GM23338 (cell line): ENCODE results near the gene APBB3. TPM values are rescaled to one million over a fixed set of nuclear protein-coding genes. Genes with fewer than 3 reads are reported as not detected.

Experiments used
- ATAC-seq: fragments of 200-7000 bp; cut with Tn5 transposase; 3 replicates; pipeline ENCODE4 v1.9.1; 2020
- DNase-seq: peaks from one replicate; pipeline ENCODE4 v3.0.0-alpha.2; 2015; ENCODE audit warnings: low spot score
- H2AFZ ChIP-seq: fragments of 200-600 bp; sonication (generic); 2 replicates; pipeline ENCODE4 v1.8.0; 2016; ENCODE audit warnings: antibody characterized with exemption, mild to moderate bottlenecking, moderate library complexity
- H3F3A ChIP-seq: fragments of 200-600 bp; sonication (generic); replicated peaks from 2 replicates; pipeline ENCODE4 v1.8.0; 2017; ENCODE audit warnings: antibody characterized with exemption, mixed run types, low read depth
- H3K27ac ChIP-seq: fragments of 200-600 bp; sonication (generic); 2 replicates; pipeline ENCODE4 v1.6.1; 2016; ENCODE audit warnings: low read depth
- H3K27me3 ChIP-seq: fragments of 200-600 bp; sonication (generic); 2 replicates; pipeline ENCODE4 v1.8.0; 2016; ENCODE audit warnings: mild to moderate bottlenecking, mixed run types, moderate library complexity; ENCODE audit not compliant: insufficient read depth
- H3K36me3 ChIP-seq: fragments of 200-600 bp; sonication (generic); 2 replicates; pipeline ENCODE4 v1.8.0; 2016; ENCODE audit warnings: mild to moderate bottlenecking; ENCODE audit not compliant: insufficient read depth
- H3K4me1 ChIP-seq: fragments of 200-600 bp; sonication (generic); 2 replicates; pipeline ENCODE4 v1.8.0; 2016; ENCODE audit warnings: mild to moderate bottlenecking, moderate library complexity; ENCODE audit not compliant: insufficient read depth
- H3K4me2 ChIP-seq: fragments of 200-600 bp; sonication (generic); 2 replicates; pipeline ENCODE4 v1.7.1; 2017; ENCODE audit warnings: mixed run types
- H3K4me3 ChIP-seq: fragments of 200-600 bp; sonication (generic); 2 replicates; pipeline ENCODE4 v1.6.1; 2016; ENCODE audit warnings: mixed run types
- H3K79me2 ChIP-seq: fragments of 200-600 bp; sonication (generic); replicated peaks from 2 replicates; pipeline ENCODE4 v1.8.0; 2017; ENCODE audit warnings: mild to moderate bottlenecking; ENCODE audit not compliant: insufficient read depth
- H3K9me2 ChIP-seq: fragments of 200-600 bp; sonication (generic); 2 replicates; pipeline ENCODE4 v1.8.0; 2017; ENCODE audit not compliant: insufficient read depth
- H4K20me1 ChIP-seq: fragments of 200-600 bp; sonication (generic); replicated peaks from 2 replicates; pipeline ENCODE4 v1.8.0; 2017; ENCODE audit warnings: mild to moderate bottlenecking; ENCODE audit not compliant: insufficient read depth
- H3K27ac Mint-ChIP-seq: 2 replicates; pipeline ENCODE4 v1.8.0; 2020; ENCODE audit warnings: inconsistent platforms, mild to moderate bottlenecking, moderate library complexity, mixed read lengths
- H3K27me3 Mint-ChIP-seq: 3 replicates; pipeline ENCODE4 v1.8.0; 2022; ENCODE audit warnings: low read depth, mild to moderate bottlenecking, moderate library complexity, mixed read lengths, inconsistent platforms; ENCODE audit not compliant: insufficient read depth, poor library complexity
- H3K36me3 Mint-ChIP-seq: 3 replicates; pipeline ENCODE4 v1.8.0; 2021; ENCODE audit warnings: low read depth, mild to moderate bottlenecking, inconsistent platforms, moderate library complexity, mixed read lengths
- H3K4me1 Mint-ChIP-seq: 3 replicates; pipeline ENCODE4 v1.8.0; 2020; ENCODE audit warnings: mild to moderate bottlenecking, inconsistent platforms, mixed read lengths
- H3K4me3 Mint-ChIP-seq: 3 replicates; pipeline ENCODE4 v1.8.0; 2021; ENCODE audit warnings: moderate library complexity, mild to moderate bottlenecking, inconsistent platforms, mixed read lengths
- H3K9me3 Mint-ChIP-seq: 3 replicates; pipeline ENCODE4 v1.8.0; 2020; ENCODE audit warnings: moderate library complexity, mild to moderate bottlenecking, inconsistent platforms, mixed read lengths
- CREB1 ChIP-seq: fragments of 250-450 bp; sonication (Bioruptor Pico); IDR thresholded peaks from 2 replicates; pipeline ENCODE4 v1.5.0; 2020; ENCODE audit warnings: low read depth, mild to moderate bottlenecking, moderate library complexity
- EZH2 ChIP-seq: fragments of 200-600 bp; sonication (generic); IDR thresholded peaks from one replicate; pipeline ENCODE4 v1.8.0; 2017; ENCODE audit warnings: antibody characterized with exemption, mild to moderate bottlenecking, low read depth; ENCODE audit not compliant: unreplicated experiment
- EZH2phosphoT487 ChIP-seq: fragments of 200-600 bp; sonication (generic); IDR thresholded peaks from one replicate; pipeline ENCODE4 v1.8.1; 2018; ENCODE audit warnings: antibody characterized with exemption; ENCODE audit not compliant: unreplicated experiment
- JUNB ChIP-seq: IDR thresholded peaks from one replicate; pipeline ENCODE4 v1.6.1; 2016; ENCODE audit warnings: antibody characterized with exemption; ENCODE audit not compliant: unreplicated experiment
- NANOG ChIP-seq: IDR thresholded peaks from 2 replicates; pipeline ENCODE4 v1.6.1; 2016; ENCODE audit warnings: antibody characterized with exemption, borderline replicate concordance
- POLR2AphosphoS5 ChIP-seq: IDR thresholded peaks from 2 replicates; pipeline ENCODE4 v1.6.1; 2016; ENCODE audit warnings: antibody characterized with exemption, low read depth
- STAT1 ChIP-seq: IDR thresholded peaks from one replicate; pipeline ENCODE4 v1.6.1; 2016; ENCODE audit warnings: antibody characterized with exemption; ENCODE audit not compliant: unreplicated experiment
- ZNF114 ChIP-seq: fragments of 250-450 bp; sonication (Bioruptor Pico); IDR thresholded peaks from 2 replicates; pipeline ENCODE4 v1.5.0; 2020; ENCODE audit warnings: mild to moderate bottlenecking, moderate library complexity
- ZNF331 ChIP-seq: fragments of 250-450 bp; sonication (Bioruptor Pico); IDR thresholded peaks from 2 replicates; pipeline ENCODE4 v1.5.0; 2020; ENCODE audit warnings: low read depth, mild to moderate bottlenecking, moderate library complexity
- polyA plus RNA-seq: library from polyadenylated mRNA; unstranded; fragments of >200 nt; fragmentation: Nextera tagmentation; extraction: Ambion mirVana; gene quantifications from 2 replicates; pipeline ENCODE4 v1.2.1, GENCODE V29; 2016
- total RNA-seq: library from RNA; depleted of rRNA; stranded (reverse); fragments of >200 nt; shearing (Covaris generic); gene quantifications from 2 replicates; pipeline ENCODE4 v1.2.3, GENCODE V29; 2014
- TF ChIP-seq, protein P1 (sequence below): IDR thresholded peaks from 2 replicates; pipeline ENCODE4 v1.6.1; 2016; ENCODE audit warnings: antibody characterized with exemption
- TF ChIP-seq, protein P2 (sequence below), 2 experiments: fragments of 200-600 bp in 1 of 2; sonication (generic) in 1 of 2; conservative IDR thresholded peaks; 2 replicates each; pipeline versions ENCODE4 v1.5.1 to v1.6.1; 2016 to 2017; ENCODE audit warnings: antibody characterized with exemption in 2 of 2, low read depth in 2 of 2, mild to moderate bottlenecking in 2 of 2, moderate library complexity in 1 of 2
- TF ChIP-seq, protein P3 (sequence below): IDR thresholded peaks from one replicate; pipeline ENCODE4 v1.6.1; 2018; ENCODE audit warnings: antibody characterized with exemption; ENCODE audit not compliant: unreplicated experiment

Gene APBB3
- total and polyA plus RNA-seq, 2 experiments from 2014 or later = 9.0 to 15.4 TPM

DNA sequence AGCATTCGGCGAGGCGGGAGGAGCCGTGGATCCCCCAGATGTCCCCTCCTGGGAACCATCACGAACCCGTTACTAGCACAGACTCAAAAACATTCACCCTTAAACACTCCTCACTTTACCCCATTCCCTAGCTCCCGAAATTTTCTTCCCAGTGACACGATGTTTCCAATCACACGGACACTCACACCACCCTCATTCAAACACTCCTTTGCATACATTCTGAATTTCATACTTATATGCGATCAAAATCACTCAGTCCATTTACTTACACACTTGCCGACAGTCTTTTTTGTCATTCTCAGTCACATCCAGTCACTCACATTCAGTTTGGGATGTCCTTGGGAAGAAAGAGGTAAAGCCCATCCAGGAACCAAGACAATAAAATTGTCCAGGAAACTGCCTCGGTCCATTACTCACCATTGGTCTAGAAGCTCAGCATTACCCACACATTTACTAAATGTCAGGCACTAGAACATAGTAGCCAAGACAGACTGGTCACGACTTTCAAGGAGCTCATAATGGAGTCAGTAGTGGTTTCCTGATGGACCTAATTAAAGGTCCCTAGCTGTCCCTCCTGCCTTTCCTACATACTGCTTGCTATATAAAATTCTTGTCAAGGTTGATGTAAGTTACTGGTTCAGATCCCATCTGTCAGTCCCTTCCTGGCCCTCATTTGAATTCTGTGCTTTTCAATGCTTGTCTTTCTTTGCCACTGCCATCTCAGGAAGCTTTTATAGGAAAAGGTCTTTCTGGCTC lies 804 bp upstream of the APBB3 start:
- DNase-seq (no peak), ATAC-seq (no peak)
- Mint-ChIP-seq H3K27me3 (peaks cover 17% of the 10 kb centered on the region), H3K36me3 (peaks cover 26% of the 10 kb centered on the region), H3K27ac (peak overlapping the region; percentile 90), H3K9me3 (no peaks in the 10 kb centered on the region; the same call in 2 of the 3 replicates), H3K4me1 (peaks cover 5% of the 10 kb centered on the region; the same call in 2 of the 3 replicates), H3K4me3 (peak overlapping the region; percentile 92)
- H3K79me2 ChIP-seq = peaks cover 11% of the 10 kb centered on the region
- H3K27me3 ChIP-seq = no peaks in the 10 kb centered on the region
- no peaks in the 10 kb centered on the region for H3F3A ChIP-seq
- no peaks in the 10 kb centered on the region for H3K9me2 ChIP-seq
- H4K20me1 ChIP-seq = peaks cover 8% of the 10 kb centered on the region; the same call in 1 of the 2 replicates
- peak overlapping the region; percentile 98 for H3K4me2 ChIP-seq
- peak overlapping the region; percentile 86 for H3K4me3 ChIP-seq
- H3K36me3 ChIP-seq = no peaks in the 10 kb centered on the region
- H3K4me1 ChIP-seq = peaks cover 5% of the 10 kb centered on the region; the same call in 1 of the 2 replicates
- TF ChIP-seq STAT1 (no peak), ZNF114 (CRISPR knock-in tag) (no peak), POLR2AphosphoS5 (no peak), CREB1 (no peak), NANOG (no peak), EZH2 (no peak), EZH2phosphoT487 (no peak), ZNF331 (CRISPR knock-in tag) (no peak), JUNB (no peak)
- TF ChIP-seq, protein P1, sequence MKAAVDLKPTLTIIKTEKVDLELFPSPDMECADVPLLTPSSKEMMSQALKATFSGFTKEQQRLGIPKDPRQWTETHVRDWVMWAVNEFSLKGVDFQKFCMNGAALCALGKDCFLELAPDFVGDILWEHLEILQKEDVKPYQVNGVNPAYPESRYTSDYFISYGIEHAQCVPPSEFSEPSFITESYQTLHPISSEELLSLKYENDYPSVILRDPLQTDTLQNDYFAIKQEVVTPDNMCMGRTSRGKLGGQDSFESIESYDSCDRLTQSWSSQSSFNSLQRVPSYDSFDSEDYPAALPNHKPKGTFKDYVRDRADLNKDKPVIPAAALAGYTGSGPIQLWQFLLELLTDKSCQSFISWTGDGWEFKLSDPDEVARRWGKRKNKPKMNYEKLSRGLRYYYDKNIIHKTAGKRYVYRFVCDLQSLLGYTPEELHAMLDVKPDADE = no peak
- TF ChIP-seq, protein P2, sequence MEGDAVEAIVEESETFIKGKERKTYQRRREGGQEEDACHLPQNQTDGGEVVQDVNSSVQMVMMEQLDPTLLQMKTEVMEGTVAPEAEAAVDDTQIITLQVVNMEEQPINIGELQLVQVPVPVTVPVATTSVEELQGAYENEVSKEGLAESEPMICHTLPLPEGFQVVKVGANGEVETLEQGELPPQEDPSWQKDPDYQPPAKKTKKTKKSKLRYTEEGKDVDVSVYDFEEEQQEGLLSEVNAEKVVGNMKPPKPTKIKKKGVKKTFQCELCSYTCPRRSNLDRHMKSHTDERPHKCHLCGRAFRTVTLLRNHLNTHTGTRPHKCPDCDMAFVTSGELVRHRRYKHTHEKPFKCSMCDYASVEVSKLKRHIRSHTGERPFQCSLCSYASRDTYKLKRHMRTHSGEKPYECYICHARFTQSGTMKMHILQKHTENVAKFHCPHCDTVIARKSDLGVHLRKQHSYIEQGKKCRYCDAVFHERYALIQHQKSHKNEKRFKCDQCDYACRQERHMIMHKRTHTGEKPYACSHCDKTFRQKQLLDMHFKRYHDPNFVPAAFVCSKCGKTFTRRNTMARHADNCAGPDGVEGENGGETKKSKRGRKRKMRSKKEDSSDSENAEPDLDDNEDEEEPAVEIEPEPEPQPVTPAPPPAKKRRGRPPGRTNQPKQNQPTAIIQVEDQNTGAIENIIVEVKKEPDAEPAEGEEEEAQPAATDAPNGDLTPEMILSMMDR (conservative IDR thresholded peaks at IDR 0.05; ENCODE audit: low read depth in 2 of 2) = no peak
- H3K27ac ChIP-seq = no peak overlapping the region
- peak overlapping the region; percentile 95 for H2AFZ ChIP-seq

DNA sequence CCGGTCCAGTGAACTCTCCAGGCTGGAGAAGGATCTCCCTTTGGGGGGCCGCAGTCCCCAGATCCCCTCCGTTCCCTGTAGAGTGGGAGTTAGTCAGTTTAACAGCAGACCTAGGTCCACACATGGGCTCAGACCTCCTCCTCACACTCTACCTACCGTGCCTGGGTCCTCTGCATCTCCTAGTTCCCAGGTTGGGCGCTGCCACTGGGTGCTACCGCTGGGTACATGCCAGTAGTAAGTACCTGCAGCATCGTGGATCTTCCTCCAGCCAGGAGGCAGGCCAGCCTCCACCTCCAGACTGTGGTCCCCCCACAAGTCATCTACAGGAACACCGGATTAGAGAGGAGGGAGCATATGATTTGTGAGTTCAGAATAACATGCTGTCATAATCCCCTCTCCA lies 802 bp downstream of the APBB3 start:
- no peaks in the 10 kb centered on the region for H3K36me3 ChIP-seq
- peaks cover 5% of the 10 kb centered on the region; the same call in 1 of the 2 replicates for H3K4me1 ChIP-seq
- H3K4me2 ChIP-seq = peak overlapping the region; percentile 98
- Mint-ChIP-seq H3K9me3 (no peaks in the 10 kb centered on the region; the same call in 2 of the 3 replicates), H3K4me3 (peak overlapping the region; percentile 92), H3K36me3 (peaks cover 26% of the 10 kb centered on the region), H3K27ac (peak overlapping the region; percentile 93), H3K27me3 (peaks cover 18% of the 10 kb centered on the region), H3K4me1 (peaks cover 5% of the 10 kb centered on the region; the same call in 2 of the 3 replicates)
- H3K4me3 ChIP-seq = peak overlapping the region; percentile 86
- peaks cover 11% of the 10 kb centered on the region for H3K79me2 ChIP-seq
- H3K9me2 ChIP-seq = no peaks in the 10 kb centered on the region
- H3F3A ChIP-seq = no peaks in the 10 kb centered on the region
- no peak for ATAC-seq
- no peak for DNase-seq
- no peaks in the 10 kb centered on the region; the same call in 1 of the 2 replicates for H4K20me1 ChIP-seq
- no peaks in the 10 kb centered on the region for H3K27me3 ChIP-seq
- no peak overlapping the region for H3K27ac ChIP-seq
- H2AFZ ChIP-seq = peak overlapping the region; percentile 95; the same call in 1 of the 2 replicates
- TF ChIP-seq, protein P1 = no peak
- TF ChIP-seq STAT1 (no peak), EZH2 (no peak), JUNB (no peak), NANOG (no peak), ZNF114 (CRISPR knock-in tag) (no peak)
- TF ChIP-seq, protein P2 (conservative IDR thresholded peaks at IDR 0.05; ENCODE audit: low read depth in 2 of 2) = no peak
- TF ChIP-seq, protein P3, sequence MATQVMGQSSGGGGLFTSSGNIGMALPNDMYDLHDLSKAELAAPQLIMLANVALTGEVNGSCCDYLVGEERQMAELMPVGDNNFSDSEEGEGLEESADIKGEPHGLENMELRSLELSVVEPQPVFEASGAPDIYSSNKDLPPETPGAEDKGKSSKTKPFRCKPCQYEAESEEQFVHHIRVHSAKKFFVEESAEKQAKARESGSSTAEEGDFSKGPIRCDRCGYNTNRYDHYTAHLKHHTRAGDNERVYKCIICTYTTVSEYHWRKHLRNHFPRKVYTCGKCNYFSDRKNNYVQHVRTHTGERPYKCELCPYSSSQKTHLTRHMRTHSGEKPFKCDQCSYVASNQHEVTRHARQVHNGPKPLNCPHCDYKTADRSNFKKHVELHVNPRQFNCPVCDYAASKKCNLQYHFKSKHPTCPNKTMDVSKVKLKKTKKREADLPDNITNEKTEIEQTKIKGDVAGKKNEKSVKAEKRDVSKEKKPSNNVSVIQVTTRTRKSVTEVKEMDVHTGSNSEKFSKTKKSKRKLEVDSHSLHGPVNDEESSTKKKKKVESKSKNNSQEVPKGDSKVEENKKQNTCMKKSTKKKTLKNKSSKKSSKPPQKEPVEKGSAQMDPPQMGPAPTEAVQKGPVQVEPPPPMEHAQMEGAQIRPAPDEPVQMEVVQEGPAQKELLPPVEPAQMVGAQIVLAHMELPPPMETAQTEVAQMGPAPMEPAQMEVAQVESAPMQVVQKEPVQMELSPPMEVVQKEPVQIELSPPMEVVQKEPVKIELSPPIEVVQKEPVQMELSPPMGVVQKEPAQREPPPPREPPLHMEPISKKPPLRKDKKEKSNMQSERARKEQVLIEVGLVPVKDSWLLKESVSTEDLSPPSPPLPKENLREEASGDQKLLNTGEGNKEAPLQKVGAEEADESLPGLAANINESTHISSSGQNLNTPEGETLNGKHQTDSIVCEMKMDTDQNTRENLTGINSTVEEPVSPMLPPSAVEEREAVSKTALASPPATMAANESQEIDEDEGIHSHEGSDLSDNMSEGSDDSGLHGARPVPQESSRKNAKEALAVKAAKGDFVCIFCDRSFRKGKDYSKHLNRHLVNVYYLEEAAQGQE = no peak
